GM13977 (cell line): ENCODE measurements around the gene ATXN2.
A peak's percentile ranks its signal among the peaks of the same experiment; 100 is the strongest.

Source experiments
- DNase-seq: peaks from one replicate; pipeline ENCODE4 v3.0.0; 2012; ENCODE audit warnings: low spot score
- in situ Hi-C: fragments of 300-500 bp; cut with MboI; formaldehyde crosslinking; loops from one replicate; pipeline ENCODE4 v1.12.0; 2022; ENCODE audit warnings: low sequenced_read_pairs, low pct_unique_long_range_greater_than_20kb, mixed read lengths, inconsistent platforms; ENCODE audit not compliant: unreplicated experiment
- TF ChIP-seq, protein P1 (sequence below): IDR thresholded peaks from 2 replicates; pipeline ENCODE4 v1.5.1; 2012; ENCODE audit warnings: mild to moderate bottlenecking, control low read depth; ENCODE audit not compliant: insufficient read depth; ENCODE audit errors: extremely low read depth, missing control alignments

Gene ATXN2

DNA sequence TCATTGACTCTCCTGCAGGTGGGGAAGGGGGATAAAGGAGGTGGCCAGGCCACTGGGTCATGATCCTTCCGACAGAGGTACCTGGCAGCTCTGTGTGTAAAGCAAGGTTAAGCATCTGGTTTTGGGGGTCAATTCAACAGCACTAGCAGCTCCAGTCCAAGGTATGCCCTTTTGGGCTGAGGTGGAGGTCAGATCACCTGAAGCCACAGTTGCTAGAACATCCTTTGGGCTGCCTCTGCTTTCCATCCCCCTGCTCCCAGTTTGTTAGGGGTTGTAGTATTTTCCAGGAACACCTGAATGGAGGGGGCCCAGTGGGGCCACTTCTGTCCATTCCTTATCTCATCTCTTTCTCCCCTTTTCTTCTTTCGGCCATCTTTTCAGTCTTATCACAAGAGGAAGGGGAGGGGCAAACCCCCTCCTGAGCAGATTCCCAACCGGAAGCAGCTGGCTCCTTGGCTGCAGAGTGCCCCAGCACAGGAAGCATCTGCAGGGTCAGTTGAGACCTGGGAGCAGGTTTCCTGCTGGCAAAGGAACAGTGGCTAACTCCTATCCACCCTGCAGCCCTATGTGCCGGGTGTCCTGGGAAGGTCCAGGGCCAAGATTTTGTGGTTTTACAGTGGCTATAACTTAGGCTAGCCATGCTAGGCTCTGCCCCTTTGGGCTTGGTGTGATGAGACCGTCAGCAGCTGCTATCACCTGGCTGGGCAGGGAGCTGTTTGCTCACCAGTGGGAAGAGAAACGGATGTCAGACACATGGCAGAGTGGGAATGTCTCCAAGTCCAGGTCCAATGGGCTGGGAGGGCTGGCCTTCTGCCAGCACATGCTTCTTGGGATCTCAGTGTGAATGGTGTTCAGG lies 153.2 kb downstream of the ATXN2 start:
- TF ChIP-seq, protein P1, sequence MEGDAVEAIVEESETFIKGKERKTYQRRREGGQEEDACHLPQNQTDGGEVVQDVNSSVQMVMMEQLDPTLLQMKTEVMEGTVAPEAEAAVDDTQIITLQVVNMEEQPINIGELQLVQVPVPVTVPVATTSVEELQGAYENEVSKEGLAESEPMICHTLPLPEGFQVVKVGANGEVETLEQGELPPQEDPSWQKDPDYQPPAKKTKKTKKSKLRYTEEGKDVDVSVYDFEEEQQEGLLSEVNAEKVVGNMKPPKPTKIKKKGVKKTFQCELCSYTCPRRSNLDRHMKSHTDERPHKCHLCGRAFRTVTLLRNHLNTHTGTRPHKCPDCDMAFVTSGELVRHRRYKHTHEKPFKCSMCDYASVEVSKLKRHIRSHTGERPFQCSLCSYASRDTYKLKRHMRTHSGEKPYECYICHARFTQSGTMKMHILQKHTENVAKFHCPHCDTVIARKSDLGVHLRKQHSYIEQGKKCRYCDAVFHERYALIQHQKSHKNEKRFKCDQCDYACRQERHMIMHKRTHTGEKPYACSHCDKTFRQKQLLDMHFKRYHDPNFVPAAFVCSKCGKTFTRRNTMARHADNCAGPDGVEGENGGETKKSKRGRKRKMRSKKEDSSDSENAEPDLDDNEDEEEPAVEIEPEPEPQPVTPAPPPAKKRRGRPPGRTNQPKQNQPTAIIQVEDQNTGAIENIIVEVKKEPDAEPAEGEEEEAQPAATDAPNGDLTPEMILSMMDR: no peak
- DNase-seq: no peak
- in situ Hi-C loops: loop anchor here (5.0 kb wide), 1 partner anchor 44 kb away; no protein-coding TSS in a partner anchor

DNA sequence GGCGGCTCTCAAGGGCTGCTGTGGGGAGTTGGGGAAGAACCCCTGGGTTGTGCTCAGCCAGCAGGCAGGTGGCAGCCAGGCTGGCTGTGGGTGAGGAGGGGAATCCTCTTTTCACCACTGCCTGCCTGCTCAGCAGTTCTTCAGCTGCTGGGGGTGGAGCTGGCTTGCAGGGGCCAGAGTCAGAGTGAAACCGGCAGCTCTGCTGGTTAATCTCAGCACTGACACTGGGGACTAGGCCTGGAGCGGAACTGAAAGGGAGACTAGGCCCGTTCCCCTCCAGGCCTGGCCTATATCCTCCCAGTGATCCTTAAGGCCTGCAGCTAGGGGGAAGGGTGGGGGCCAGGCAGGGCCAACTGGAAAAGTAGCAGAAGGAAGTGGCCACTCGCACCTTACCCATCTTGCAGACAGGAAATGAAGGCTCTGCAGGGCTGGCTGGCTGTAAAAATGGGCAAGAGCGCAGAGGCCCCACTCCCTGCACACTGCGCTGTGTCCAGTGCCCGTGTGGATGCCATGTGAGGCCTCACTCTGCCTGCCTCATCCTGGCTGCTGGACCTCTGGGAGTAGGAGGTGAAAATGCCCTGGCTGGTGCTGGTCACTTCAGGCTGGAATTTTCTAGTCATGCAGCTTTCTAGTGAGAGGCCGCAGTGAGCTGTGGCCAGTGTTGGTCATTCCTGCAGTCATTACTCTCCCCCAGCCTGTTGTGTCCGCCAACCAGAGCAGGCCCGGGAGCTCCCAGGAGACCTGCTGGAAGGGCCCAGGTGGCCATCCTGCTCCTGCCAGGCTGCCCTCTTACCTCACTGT lies 154.0 kb downstream of the ATXN2 start:
- DNase-seq: peak; percentile 89
- TF ChIP-seq, protein P1: no peak
- in situ Hi-C loops: loop anchor here (5.0 kb wide), 1 partner anchor 43 kb away; no protein-coding TSS in a partner anchor

DNA sequence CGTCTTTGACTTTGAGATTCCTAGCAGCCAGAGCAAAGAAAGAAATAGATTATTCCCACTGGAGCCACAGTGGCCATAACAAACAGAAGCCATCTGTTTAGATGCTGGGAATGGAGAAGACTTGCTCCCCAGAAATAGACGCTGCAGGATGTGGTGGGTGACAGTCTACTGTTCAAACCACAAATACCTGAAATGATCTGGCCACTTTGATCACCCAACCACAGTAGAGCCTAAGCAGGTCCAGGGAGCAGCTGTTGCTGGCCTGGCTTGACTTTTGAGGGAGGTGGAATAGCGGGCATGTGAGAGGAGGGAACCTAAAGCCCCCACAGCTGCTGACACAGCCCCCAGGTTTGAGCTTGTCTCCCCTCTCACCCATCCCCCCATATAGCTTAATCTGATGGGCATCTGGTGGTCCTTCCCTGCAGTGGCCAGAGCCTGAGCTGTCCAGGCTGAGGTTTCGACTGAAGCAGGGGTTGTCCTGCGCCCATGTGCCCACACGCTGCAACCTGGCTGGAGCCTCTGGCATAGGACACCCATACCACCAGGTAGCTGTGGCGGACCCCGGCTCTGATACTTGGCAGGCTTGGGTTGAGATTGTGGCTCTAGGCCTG lies 154.7 kb downstream of the ATXN2 start:
- TF ChIP-seq, protein P1: no peak
- in situ Hi-C loops: no loop called here
- DNase-seq: peak; percentile 56

DNA sequence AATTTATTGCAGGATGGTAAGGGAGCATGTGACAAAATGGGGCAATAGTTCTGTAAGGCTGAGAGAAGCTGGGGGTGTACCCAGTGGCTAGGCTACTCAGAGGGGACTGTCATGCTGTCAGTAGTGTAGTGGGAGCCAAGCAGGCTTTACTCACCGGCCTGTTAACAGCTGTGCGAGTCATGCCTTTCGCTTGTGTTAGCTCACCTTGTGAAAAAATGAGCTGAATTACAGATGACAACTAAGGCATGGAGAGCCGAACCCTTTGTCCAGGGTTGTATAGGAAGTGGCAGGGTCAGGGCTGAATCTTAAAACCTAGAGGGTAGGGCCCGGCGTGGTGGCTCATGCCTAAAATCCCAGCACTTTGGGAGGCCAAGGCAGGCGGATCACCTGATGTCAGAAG lies 155.5 kb downstream of the ATXN2 start:
- DNase-seq: no peak
- in situ Hi-C loops: no loop called here
- TF ChIP-seq, protein P1: no peak

DNA sequence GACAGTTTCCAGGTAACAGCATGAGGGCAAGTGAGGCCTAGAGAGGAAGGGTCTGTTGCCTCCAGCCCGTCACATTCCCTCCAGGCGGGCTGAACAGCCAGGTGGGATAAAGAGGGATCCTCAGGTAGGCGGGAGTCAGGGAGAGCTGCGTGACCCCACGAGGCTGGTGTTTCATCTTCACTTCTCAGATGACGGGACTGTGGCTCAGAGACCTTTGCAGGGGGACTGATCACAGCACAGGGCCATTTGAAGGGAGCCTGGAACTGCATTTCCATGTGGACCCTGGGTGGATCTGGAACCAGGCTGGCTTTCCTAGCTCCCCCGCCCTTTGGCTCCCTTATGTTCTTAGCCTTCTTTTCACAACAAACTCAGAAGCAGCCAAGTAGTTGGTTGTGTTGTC lies 156.0 kb downstream of the ATXN2 start:
- in situ Hi-C loops: no loop called here
- no peak for DNase-seq
- TF ChIP-seq, protein P1: no peak

DNA sequence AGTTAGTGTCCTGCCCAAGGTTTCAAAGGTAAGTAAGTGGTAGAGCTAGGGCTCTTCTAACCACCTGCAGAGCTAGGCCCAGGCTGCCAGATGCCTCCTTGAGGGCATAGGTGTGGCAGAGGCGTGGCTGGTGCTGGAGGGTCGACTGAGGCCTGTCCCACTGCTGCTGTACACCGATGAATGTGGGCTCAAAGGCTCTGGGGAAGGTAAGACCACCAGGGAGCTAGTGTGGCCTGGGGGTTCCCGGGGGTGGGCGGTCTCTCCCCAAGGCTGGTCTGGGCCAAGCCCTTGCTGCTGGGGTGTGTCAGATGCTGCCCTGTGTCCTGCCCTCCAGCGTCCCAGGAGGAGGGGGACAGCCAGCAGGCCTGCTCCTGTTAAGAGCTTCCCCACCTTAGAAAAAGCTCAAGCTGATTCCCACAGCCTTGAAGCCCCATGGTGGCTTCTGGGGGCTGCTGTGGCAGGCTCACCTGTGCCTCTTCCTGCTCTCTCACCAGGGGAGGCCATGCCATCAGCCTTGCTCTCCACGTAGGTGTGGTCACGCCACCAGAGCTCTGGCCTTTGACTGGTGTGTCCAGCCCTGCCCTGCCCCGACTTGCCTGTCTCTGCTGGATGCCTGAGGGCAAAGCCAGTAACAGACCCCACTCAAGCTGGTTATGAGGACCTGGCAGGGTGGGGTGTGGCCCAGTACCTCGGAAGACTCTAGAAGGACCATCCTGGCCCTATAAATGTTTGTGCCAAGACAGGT lies 156.6 kb downstream of the ATXN2 start:
- in situ Hi-C loops: no loop called here
- no peak for DNase-seq
- TF ChIP-seq, protein P1: no peak
